GM12872 (cell line): ENCODE measurements around the gene ZNF423.

ENCODE experiments used
- CTCF ChIP-seq: IDR thresholded peaks from 3 replicates; pipeline ENCODE4 v1.5.1; 2011; ENCODE audit warnings: low read depth, mild to moderate bottlenecking, low read length, moderate library complexity; ENCODE audit not compliant: insufficient read depth

ZNF423 gene

GRCh38 chr16:49701789-49702494 lies 154.0 kb downstream of the ZNF423 start:
- no peak for TF ChIP-seq CTCF

GRCh38 chr16:49701065-49701685 lies 154.7 kb downstream of the ZNF423 start:
- no peak for TF ChIP-seq CTCF

GRCh38 chr16:49700251-49701064 lies 155.5 kb downstream of the ZNF423 start:
- TF ChIP-seq CTCF, result no peak

- TF ChIP-seq CTCF, result no peak
Observed at GRCh38 chr16:49699841-49700175, 156.1 kb downstream of the ZNF423 start.

GRCh38 chr16:49698931-49699840 lies 156.7 kb downstream of the ZNF423 start:
- TF ChIP-seq CTCF, result no peak

GRCh38 chr16:49698453-49698815 lies 157.5 kb downstream of the ZNF423 start:
- TF ChIP-seq CTCF, result no peak
